Astrocyte of the spinal cord (primary cell): ENCODE data around the gene CARF.
"Not testable (repeated sequence)": the region's sequence is repeated elsewhere in the genome, so short reads cannot be mapped to it uniquely, and the experiment has no call there.

ENCODE experiments used
- DNase-seq: peaks from one replicate; pipeline ENCODE4 v3.0.0; 2011; ENCODE audit warnings: low read depth, low spot score
- H3K4me3 ChIP-seq: 2 replicates; pipeline ENCODE4 v1.5.1; 2011; ENCODE audit warnings: low read depth, mild to moderate bottlenecking, low read length, moderate library complexity
- in situ Hi-C: cut with HindIII; loops from 2 replicates; pipeline ENCODE4 v1.10.0; 2017; ENCODE audit warnings: low sequenced_read_pairs
- TF ChIP-seq, protein P1 (sequence below): IDR thresholded peaks from 2 replicates; pipeline ENCODE4 v1.5.1; 2012; ENCODE audit warnings: low read depth, mild to moderate bottlenecking, low read length, inconsistent platforms

CARF gene

GRCh38 chr2:202883987-202884675 is 27.9 kb upstream of the CARF start:
- TF ChIP-seq, protein P1, sequence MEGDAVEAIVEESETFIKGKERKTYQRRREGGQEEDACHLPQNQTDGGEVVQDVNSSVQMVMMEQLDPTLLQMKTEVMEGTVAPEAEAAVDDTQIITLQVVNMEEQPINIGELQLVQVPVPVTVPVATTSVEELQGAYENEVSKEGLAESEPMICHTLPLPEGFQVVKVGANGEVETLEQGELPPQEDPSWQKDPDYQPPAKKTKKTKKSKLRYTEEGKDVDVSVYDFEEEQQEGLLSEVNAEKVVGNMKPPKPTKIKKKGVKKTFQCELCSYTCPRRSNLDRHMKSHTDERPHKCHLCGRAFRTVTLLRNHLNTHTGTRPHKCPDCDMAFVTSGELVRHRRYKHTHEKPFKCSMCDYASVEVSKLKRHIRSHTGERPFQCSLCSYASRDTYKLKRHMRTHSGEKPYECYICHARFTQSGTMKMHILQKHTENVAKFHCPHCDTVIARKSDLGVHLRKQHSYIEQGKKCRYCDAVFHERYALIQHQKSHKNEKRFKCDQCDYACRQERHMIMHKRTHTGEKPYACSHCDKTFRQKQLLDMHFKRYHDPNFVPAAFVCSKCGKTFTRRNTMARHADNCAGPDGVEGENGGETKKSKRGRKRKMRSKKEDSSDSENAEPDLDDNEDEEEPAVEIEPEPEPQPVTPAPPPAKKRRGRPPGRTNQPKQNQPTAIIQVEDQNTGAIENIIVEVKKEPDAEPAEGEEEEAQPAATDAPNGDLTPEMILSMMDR: peak; percentile 4
- DNase-seq: peak; percentile 5
- in situ Hi-C loops: no loop called here
- no peak overlapping the region for H3K4me3 ChIP-seq

- TF ChIP-seq, protein P1: no peak
- in situ Hi-C loops: no loop called here
- no peak for DNase-seq
- no peak overlapping the region for H3K4me3 ChIP-seq
Observed at GRCh38 chr2:202885190-202885589, 26.9 kb upstream of the CARF start.

DNA sequence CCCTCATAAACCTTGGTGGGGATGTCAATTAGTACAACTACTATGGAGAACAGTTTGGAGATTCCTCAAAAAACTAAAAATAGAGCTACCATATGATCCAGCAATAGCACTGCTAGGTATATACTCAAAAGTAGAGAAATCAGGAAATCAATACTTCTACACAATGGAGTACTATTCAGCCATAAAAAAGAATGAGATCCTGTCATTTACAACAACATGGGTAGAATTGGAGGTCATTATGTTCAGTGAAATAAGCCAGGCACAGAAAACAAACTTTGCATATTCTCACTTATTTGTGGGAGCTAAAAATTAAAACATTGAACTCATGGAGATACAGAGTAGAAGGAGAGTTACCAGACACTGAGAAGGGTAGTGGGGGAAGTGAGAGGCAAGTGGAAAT is 6.6 kb upstream of the CARF start:
- H3K4me3 ChIP-seq, DNase-seq, in situ Hi-C loops: not testable (repeated sequence)

DNA sequence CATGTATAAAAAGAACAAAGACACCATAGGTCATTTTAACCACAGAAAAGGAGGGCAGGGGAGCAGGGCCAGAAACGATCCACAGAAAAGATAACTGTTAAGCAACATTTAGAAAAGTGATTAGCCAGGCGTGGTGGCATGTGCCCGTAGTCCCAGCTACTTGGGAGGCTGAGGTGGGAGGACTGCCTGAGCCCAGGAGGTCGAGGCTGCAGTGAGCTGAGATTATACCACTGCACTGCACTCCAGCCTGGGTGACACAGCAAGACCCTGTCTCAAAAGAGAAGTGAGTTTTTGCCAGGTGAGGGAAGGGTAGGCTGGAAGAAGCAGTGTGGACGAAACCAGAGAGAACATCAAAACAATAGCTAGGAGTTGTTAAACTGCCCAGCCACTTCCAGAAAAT is 3.9 kb upstream of the CARF start:
- DNase-seq: no peak
- TF ChIP-seq, protein P1: no peak
- H3K4me3 ChIP-seq: no peak overlapping the region
- in situ Hi-C loops: no loop called here

GRCh38 chr2:202909394-202910192 is 2.5 kb upstream of the CARF start:
- DNase-seq: no peak
- TF ChIP-seq, protein P1: no peak
- no peak overlapping the region for H3K4me3 ChIP-seq
- in situ Hi-C loops: no loop called here

- in situ Hi-C loops, DNase-seq: not testable (repeated sequence)
- H3K4me3 ChIP-seq: peak overlapping the region; percentile 90
Observed at GRCh38 chr2:202910250-202910649, 1.8 kb upstream of the CARF start.

DNA sequence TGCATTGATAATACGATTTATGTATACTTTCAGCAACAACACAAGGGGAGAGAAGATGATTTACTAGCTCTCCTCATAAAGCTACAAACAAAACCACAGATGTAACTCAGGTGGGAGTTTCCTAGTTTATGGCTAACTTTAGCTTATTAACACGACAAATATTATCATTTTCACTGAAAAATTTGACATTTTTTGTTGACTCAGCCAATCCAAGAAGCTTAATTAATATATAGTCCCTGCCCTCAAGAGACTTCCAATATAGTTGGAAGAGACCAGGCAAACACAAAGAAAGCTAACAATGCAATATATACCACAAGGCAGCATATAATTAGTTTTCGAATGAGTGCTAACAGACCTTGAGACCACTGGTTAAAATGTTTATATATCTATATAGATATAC is 1.4 kb upstream of the CARF start:
- DNase-seq: no peak
- in situ Hi-C loops: no loop called here
- TF ChIP-seq, protein P1: no peak
- peak overlapping the region; percentile 90 for H3K4me3 ChIP-seq
